ENCODE results near the gene ADORA1. TPM values are rescaled to one million over a fixed set of nuclear protein-coding genes. Genes with fewer than 3 reads are reported as not detected.
A peak's percentile ranks its signal among the peaks of the same experiment; 100 is the strongest.

ADORA1 gene
- total and polyA plus RNA-seq, 2 of the 4 experiments (the other 2 are of a cell fraction) = 0.36 to 0.56 TPM

GRCh38 chr1:203188686-203189232 is 61.2 kb downstream of the ADORA1 start:
- Histone ChIP-seq H2AK5ac (ENCODE audit: low read depth, low read length) (no peak overlapping the region), H2BK15ac (ENCODE audit: low read depth, low read length) (no peak overlapping the region), H4K91ac (ENCODE audit: insufficient read depth, low read depth, low read length) (no peak overlapping the region), H3K56ac (ENCODE audit: extremely low read depth, insufficient read depth, low read length) (no peak overlapping the region), H3K27ac (ENCODE audit: insufficient read depth, low read length) (no peak overlapping the region), H3K27me3 (ENCODE audit: control insufficient read depth, insufficient read depth, low read length) (peaks cover 20% of the 10 kb centered on the region), H3K4me1 (ENCODE audit: control insufficient read depth, insufficient read depth, low read length) (peaks cover 3% of the 10 kb centered on the region; the same call in 1 of the 2 replicates), H2BK120ac (ENCODE audit: low read depth, low read length) (no peak overlapping the region), H3K9me1 (ENCODE audit: insufficient read depth, low read length) (no peaks in the 10 kb centered on the region), H3K9ac (ENCODE audit: low read depth, low read length) (no peak overlapping the region), H3K79me1 (ENCODE audit: low read depth in 1 of 2, low read length in 2 of 2) (no peaks in the 10 kb centered on the region), H3K4ac (ENCODE audit: low read depth, low read length) (no peak overlapping the region), H3K36me3 (ENCODE audit: control insufficient read depth, insufficient read depth, low read length) (no peaks in the 10 kb centered on the region), H3K4me3 (ENCODE audit: insufficient read depth, low read depth, low read length) (no peak overlapping the region), H2AFZ (replicated peaks; ENCODE audit: low read length, poor library complexity) (no peak overlapping the region), H4K5ac (ENCODE audit: low read depth, low read length) (no peak overlapping the region), H4K8ac (ENCODE audit: low read depth in 2 of 2, low read length in 2 of 2) (no peak overlapping the region), H3K4me2 (ENCODE audit: low read depth, low read length) (no peak overlapping the region), H3K18ac (ENCODE audit: low read depth, low read length) (no peak overlapping the region), H2BK20ac (ENCODE audit: low read depth, low read length) (no peak overlapping the region), H3K14ac (replicated peaks; ENCODE audit: low read depth, low read length) (no peak overlapping the region), H2BK5ac (ENCODE audit: low read depth, low read length, poor library complexity, severe bottlenecking) (no peak overlapping the region), H3K23ac (ENCODE audit: low read depth, low read length) (0 out of 2 replicates have a peak overlapping the region, but pooled peaks have one; percentile 8), H4K20me1 (ENCODE audit: insufficient read depth, low read length) (no peaks in the 10 kb centered on the region), H3K9me3 (ENCODE audit: control insufficient read depth, insufficient read depth, low read length) (no peaks in the 10 kb centered on the region), H2AK9ac (replicated peaks; ENCODE audit: low read depth, low read length, poor library complexity) (no peak overlapping the region)
- dilution Hi-C loops (cut with HindIII; ENCODE audit: low sequenced_read_pairs, unreplicated experiment) (no loop called here), intact Hi-C loops (cut with micrococcal nuclease) (no loop called here), in situ Hi-C loops (cut with MboI; ENCODE audit: low sequenced_read_pairs) (no loop called here)
- CTCF ChIA-PET = no interaction called here
- POLR2A ChIA-PET (ENCODE audit: unreplicated experiment) = no interaction called here
- no peak for ATAC-seq (ENCODE audit: low read depth)
- WGBS, 2 experiments (ENCODE audit: extremely low coverage in 2 of 2, insufficient read length in 1 of 2) = no CpG with 5 or more reads among the region's 4 CpGs
- DNase-seq = no peak
- BruUV-seq (replicated peaks) = no TSS peak
- no peak for TF ChIP-seq RAD21 (IDR thresholded peaks at IDR 0.05; ENCODE audit: low read length)
- TF ChIP-seq MAZ (IDR thresholded peaks at IDR 0.05; ENCODE audit: borderline replicate concordance, low read depth, low read length) = no peak
- no peak for TF ChIP-seq CEBPB (IDR thresholded peaks at IDR 0.05; ENCODE audit: low read depth, low read length)
- no peak for TF ChIP-seq POLR2A (IDR thresholded peaks at IDR 0.05; ENCODE audit: low read depth, low read length)
- TF ChIP-seq SMC3 (IDR thresholded peaks at IDR 0.05; ENCODE audit: low read depth, low read length) = no peak

Measured in IMR-90 (cell line).